Neuronal stem cell (in vitro differentiated cells): Measurements from ENCODE around the gene SYCP2.

ENCODE experiments used
- DNase-seq: peaks from one replicate; pipeline ENCODE4 v3.0.0-alpha.2; 2013; ENCODE audit warnings: low spot score
- H2AFZ ChIP-seq: one replicate; pipeline ENCODE4 v1.6.1; 2013; ENCODE audit warnings: mild to moderate bottlenecking, low read length, inconsistent platforms
- H2AK5ac ChIP-seq: 2 replicates; pipeline ENCODE4 v1.6.1; 2013; ENCODE audit warnings: low read depth, mild to moderate bottlenecking, inconsistent platforms, low read length, moderate library complexity, mixed read lengths
- H2BK120ac ChIP-seq: 2 replicates; pipeline ENCODE4 v1.6.1; 2013; ENCODE audit warnings: low read depth, mild to moderate bottlenecking, inconsistent platforms, low read length, moderate library complexity, mixed read lengths
- H2BK12ac ChIP-seq: one replicate; pipeline ENCODE4 v1.6.1; 2013; ENCODE audit warnings: low read length, inconsistent platforms
- H2BK15ac ChIP-seq: 2 replicates; pipeline ENCODE4 v1.6.1; 2013; ENCODE audit warnings: mild to moderate bottlenecking, low read length, inconsistent platforms, mixed read lengths
- H2BK5ac ChIP-seq: one replicate; pipeline ENCODE4 v1.6.1; 2013; ENCODE audit warnings: inconsistent platforms, mild to moderate bottlenecking, low read length, moderate library complexity
- H3K14ac ChIP-seq: one replicate; pipeline ENCODE4 v1.6.1; 2013; ENCODE audit warnings: low read length, inconsistent platforms
- H3K18ac ChIP-seq: 2 replicates; pipeline ENCODE4 v1.6.1; 2013; ENCODE audit warnings: low read length, inconsistent platforms
- H3K23ac ChIP-seq: 2 replicates; pipeline ENCODE4 v1.6.1; 2013; ENCODE audit warnings: low read depth, mild to moderate bottlenecking, mixed read lengths, low read length, inconsistent platforms; ENCODE audit not compliant: poor library complexity
- H3K27ac ChIP-seq: replicated peaks from 3 replicates; pipeline ENCODE4 v1.5.1; 2013; ENCODE audit warnings: low read length, inconsistent platforms
- H3K27me3 ChIP-seq, 3 experiments: 2 replicates each; pipeline ENCODE4 v1.6.1; 2013; ENCODE audit warnings: low read length in 3 of 3, mild to moderate bottlenecking in 2 of 3, inconsistent platforms in 1 of 3, low read depth in 1 of 3, mixed read lengths in 1 of 3, moderate library complexity in 1 of 3; ENCODE audit not compliant: control insufficient read depth in 3 of 3, insufficient read depth in 3 of 3
- H3K36me3 ChIP-seq, 2 donors: replicated peaks in 1 of 2; 2 replicates each; pipeline ENCODE4 v1.6.1; 2013; ENCODE audit warnings: low read length in 2 of 2; ENCODE audit not compliant: control insufficient read depth in 2 of 2, insufficient read depth in 2 of 2
- H3K4ac ChIP-seq: 2 replicates; pipeline ENCODE4 v1.6.1; 2013; ENCODE audit warnings: inconsistent platforms, mild to moderate bottlenecking, low read length, moderate library complexity
- H3K4me1 ChIP-seq, 2 donors: 1 replicate in 1 of 2; 2 replicates in 1 of 2; pipeline ENCODE4 v1.6.1; 2013; ENCODE audit warnings: low read length in 2 of 2, low read depth in 1 of 2; ENCODE audit not compliant: control insufficient read depth in 2 of 2, insufficient read depth in 1 of 2
- H3K4me2 ChIP-seq: one replicate; pipeline ENCODE4 v1.6.1; 2013; ENCODE audit warnings: mild to moderate bottlenecking, low read length, inconsistent platforms; ENCODE audit not compliant: insufficient read depth, poor library complexity, severe bottlenecking
- H3K4me3 ChIP-seq, 2 donors: 2 replicates each; pipeline ENCODE4 v1.5.1; 2013; ENCODE audit warnings: low read length in 2 of 2, mild to moderate bottlenecking in 2 of 2, inconsistent platforms in 1 of 2, moderate library complexity in 1 of 2
- H3K79me1 ChIP-seq: one replicate; pipeline ENCODE4 v1.6.1; 2013; ENCODE audit warnings: low read depth, mild to moderate bottlenecking, inconsistent platforms, low read length, moderate library complexity
- H3K9ac ChIP-seq: one replicate; pipeline ENCODE4 v1.6.1; 2013; ENCODE audit warnings: mild to moderate bottlenecking, low read depth, low read length, inconsistent platforms; ENCODE audit not compliant: poor library complexity
- H3K9me3 ChIP-seq, 2 donors: replicated peaks in 1 of 2; 2 replicates each; pipeline versions ENCODE3 to v1.6.1; 2013; ENCODE audit warnings: low read length in 2 of 2, mild to moderate bottlenecking in 2 of 2, inconsistent platforms in 1 of 2, low read depth in 1 of 2, mixed read lengths in 1 of 2, moderate library complexity in 1 of 2; ENCODE audit not compliant: control insufficient read depth in 2 of 2, insufficient read depth in 1 of 2
- H4K8ac ChIP-seq: one replicate; pipeline ENCODE4 v1.6.1; 2013; ENCODE audit warnings: low read depth, mild to moderate bottlenecking, inconsistent platforms, low read length, moderate library complexity
- H4K91ac ChIP-seq: one replicate; pipeline ENCODE4 v1.6.1; 2013; ENCODE audit warnings: low read length, low read depth, mild to moderate bottlenecking, inconsistent platforms; ENCODE audit not compliant: poor library complexity
- WGBS, 2 donors: extraction: QIAGEN DNeasy Blood & Tissue Kit; methylation state at CpG; one replicate each; pipeline ENCODE4 v1.1.7; 2013; ENCODE audit warnings: missing lambda C conversion rate in 2 of 2, mixed read lengths in 1 of 2; ENCODE audit not compliant: insufficient read length in 2 of 2, insufficient replicate concordance in 1 of 2; ENCODE audit errors: extremely low coverage in 2 of 2; 5-methylcytosine and 5-hydroxymethylcytosine counted together

SYCP2 gene

DNA sequence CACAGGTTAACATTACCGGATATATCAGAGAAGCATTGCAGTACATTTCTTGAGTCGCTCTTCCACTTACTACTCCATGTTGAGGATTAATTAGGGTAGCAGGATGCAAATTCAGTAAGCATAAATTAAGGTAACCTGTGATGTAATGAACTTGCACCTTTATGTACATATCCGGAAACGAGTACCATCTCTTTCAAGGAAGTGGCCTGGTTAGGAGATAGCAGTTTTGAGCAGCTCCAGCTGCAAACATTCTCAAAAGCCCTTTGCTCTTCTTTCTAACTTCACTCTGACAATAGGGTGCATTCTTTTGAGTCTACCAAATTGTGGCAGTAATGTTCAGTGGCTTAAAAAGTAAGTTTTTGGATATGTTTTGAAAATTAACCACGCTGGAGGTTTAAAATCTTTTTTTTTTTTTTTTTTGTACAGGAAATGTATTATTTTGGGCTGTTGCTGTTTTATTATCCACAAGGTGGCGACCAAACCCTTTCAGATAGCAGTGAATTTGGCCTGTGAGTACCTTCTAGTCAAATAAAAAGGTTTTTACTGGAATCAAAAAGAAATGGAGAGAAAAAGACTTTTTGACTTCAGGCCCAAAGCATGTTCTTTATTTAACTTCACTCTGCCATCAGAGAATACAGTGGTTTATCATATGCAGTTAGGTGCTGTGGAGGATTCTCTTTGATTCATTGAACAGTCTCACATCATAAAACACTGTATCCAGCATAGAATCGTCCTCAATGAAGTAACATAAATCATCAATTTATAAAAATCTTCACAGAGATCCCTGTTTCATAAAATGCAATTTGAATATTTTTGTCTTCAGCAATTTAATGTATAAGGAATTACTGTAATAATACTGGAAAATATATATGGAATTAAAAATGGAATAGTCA is 15.6 kb upstream of the SYCP2 start:
- Histone ChIP-seq H3K23ac (no peak overlapping the region), H2BK15ac (no peak overlapping the region), H3K9ac (no peak overlapping the region), H4K91ac (no peak overlapping the region), H2BK5ac (no peak overlapping the region), H3K27ac (no peak overlapping the region), H3K14ac (no peak overlapping the region), H3K79me1 (no peaks in the 10 kb centered on the region), H2AK5ac (no peak overlapping the region), H4K8ac (no peak overlapping the region), H3K4me2 (no peak overlapping the region), H3K27me3 (no peaks in the 10 kb centered on the region), H3K4me1 (peaks cover 1 to 7% of the 10 kb centered on the region in 2 donors), H3K9me3 (no peaks in the 10 kb centered on the region), H3K18ac (no peak overlapping the region), H3K36me3 (peaks cover 3 to 22% of the 10 kb centered on the region in 2 donors), H3K4ac (no peak overlapping the region), H2BK12ac (no peak overlapping the region), H3K4me3 (no peak overlapping the region), H2BK120ac (no peak overlapping the region), H2AFZ (no peak overlapping the region)
- no CpG with 5 or more reads among the region's 7 CpGs for WGBS, 2 donors
- no peak for DNase-seq

DNA sequence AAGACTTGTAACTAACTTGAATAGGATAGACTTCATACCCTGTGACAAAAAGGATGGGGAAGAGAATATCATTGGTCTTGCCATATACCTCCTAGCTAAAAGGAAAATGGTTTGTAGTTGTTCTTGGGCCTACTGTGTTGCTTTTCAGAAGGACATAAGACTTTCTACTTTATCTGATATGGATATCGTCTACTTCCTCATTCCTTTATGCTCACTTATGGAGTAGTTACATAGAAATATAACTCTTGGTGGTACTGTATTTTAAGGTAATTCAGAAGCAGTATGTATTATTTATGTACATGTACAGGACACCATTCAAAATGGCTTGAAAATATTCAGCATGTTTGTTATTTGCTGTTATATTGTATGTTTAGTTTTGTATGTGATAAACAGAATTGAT is 14.8 kb upstream of the SYCP2 start:
- H3K9me3 ChIP-seq, result no peaks in the 10 kb centered on the region
- no peak overlapping the region for H2AFZ ChIP-seq
- no CpG with 5 or more reads among the region's 1 CpG for WGBS, 2 donors
- H3K4ac ChIP-seq, result no peak overlapping the region
- H3K27me3 ChIP-seq, result no peaks in the 10 kb centered on the region
- no peak overlapping the region for H3K9ac ChIP-seq
- H2BK5ac ChIP-seq, result no peak overlapping the region
- no peak overlapping the region for H3K4me2 ChIP-seq
- no peak overlapping the region for H2BK12ac ChIP-seq
- no peak overlapping the region for H3K14ac ChIP-seq
- H3K4me3 ChIP-seq, result no peak overlapping the region
- peaks cover 3 to 31% of the 10 kb centered on the region in 2 donors for H3K36me3 ChIP-seq
- no peak for DNase-seq
- H4K91ac ChIP-seq, result no peak overlapping the region
- H3K23ac ChIP-seq, result no peak overlapping the region
- no peak overlapping the region for H2BK120ac ChIP-seq
- H3K4me1 ChIP-seq, result peaks cover 1 to 7% of the 10 kb centered on the region in 2 donors
- no peak overlapping the region for H2AK5ac ChIP-seq
- no peak overlapping the region for H2BK15ac ChIP-seq
- no peak overlapping the region for H3K18ac ChIP-seq
- no peak overlapping the region for H3K27ac ChIP-seq
- H4K8ac ChIP-seq, result no peak overlapping the region
- no peaks in the 10 kb centered on the region for H3K79me1 ChIP-seq

DNA sequence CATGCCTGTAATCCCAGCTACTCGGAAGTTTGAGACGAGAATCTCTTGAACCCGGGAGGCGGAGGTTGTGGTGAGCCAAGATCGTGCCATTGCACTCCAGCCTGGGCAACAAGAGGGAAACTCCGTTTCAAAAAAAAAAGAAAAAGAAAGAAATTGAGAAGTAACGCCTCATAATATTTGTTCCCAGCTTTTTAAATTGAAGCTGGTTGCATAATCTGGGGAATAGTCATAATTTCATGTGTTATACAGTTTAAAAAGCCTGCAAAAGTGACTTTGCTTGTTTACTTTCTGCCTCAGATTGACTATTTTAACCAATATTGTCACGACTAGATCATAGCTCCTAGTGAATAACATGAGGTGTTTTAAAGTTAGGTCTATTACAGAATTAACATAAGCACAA is 13.9 kb upstream of the SYCP2 start:
- Histone ChIP-seq H2BK12ac (no peak overlapping the region), H3K4me3 (no peak overlapping the region), H3K23ac (no peak overlapping the region), H3K27ac (no peak overlapping the region), H2BK5ac (no peak overlapping the region), H2AFZ (no peak overlapping the region), H3K18ac (no peak overlapping the region), H3K36me3 (peaks cover 3 to 39% of the 10 kb centered on the region in 2 donors), H2BK120ac (no peak overlapping the region), H4K8ac (no peak overlapping the region), H2BK15ac (no peak overlapping the region), H4K91ac (no peak overlapping the region), H2AK5ac (no peak overlapping the region), H3K9ac (no peak overlapping the region), H3K79me1 (no peaks in the 10 kb centered on the region), H3K14ac (no peak overlapping the region), H3K9me3 (no peaks in the 10 kb centered on the region), H3K27me3 (no peaks in the 10 kb centered on the region), H3K4ac (no peak overlapping the region), H3K4me1 (peaks cover 1 to 7% of the 10 kb centered on the region in 2 donors), H3K4me2 (no peak overlapping the region)
- no CpG with 5 or more reads among the region's 8 CpGs for WGBS, 2 donors
- DNase-seq, result no peak

- H3K36me3 ChIP-seq, result peaks cover 3 to 46% of the 10 kb centered on the region in 2 donors
- H4K8ac ChIP-seq, result no peak overlapping the region
- no peak overlapping the region for H3K4me3 ChIP-seq
- no peaks in the 10 kb centered on the region for H3K79me1 ChIP-seq
- no peak overlapping the region for H3K9ac ChIP-seq
- peaks cover 1 to 7% of the 10 kb centered on the region in 2 donors for H3K4me1 ChIP-seq
- WGBS, 2 donors, result no CpG with 5 or more reads among the region's 2 CpGs
- H3K4ac ChIP-seq, result no peak overlapping the region
- no peak overlapping the region for H2AK5ac ChIP-seq
- no peak overlapping the region for H2BK120ac ChIP-seq
- no peak overlapping the region for H2BK15ac ChIP-seq
- H3K14ac ChIP-seq, result no peak overlapping the region
- H3K27me3 ChIP-seq, result no peaks in the 10 kb centered on the region
- DNase-seq, result no peak
- H4K91ac ChIP-seq, result no peak overlapping the region
- peak overlapping the region; percentile 29 for H3K27ac ChIP-seq
- no peak overlapping the region for H2BK12ac ChIP-seq
- H3K4me2 ChIP-seq, result no peak overlapping the region
- H3K9me3 ChIP-seq, result no peaks in the 10 kb centered on the region
- no peak overlapping the region for H2BK5ac ChIP-seq
- no peak overlapping the region for H3K23ac ChIP-seq
- no peak overlapping the region for H3K18ac ChIP-seq
- no peak overlapping the region for H2AFZ ChIP-seq
These were observed 12.3 kb upstream of the SYCP2 start for GRCh38 chr20:59945731-59946130.
